ENCODE results near the gene NPR1. TPM values are rescaled to one million over a fixed set of nuclear protein-coding genes. Genes with fewer than 3 reads are reported as not detected.

Gene NPR1
- total RNA-seq, 2 experiments from 2014 or later, result not detected

- POLR2A ChIA-PET, result interaction anchor here (0.6 to 8.3 kb wide), 2 partner anchors 12 to 127 kb away, joined by 7 to 89 read pairs; partner anchors contain the start of gene CHTOP
These were observed 31.7 kb upstream of the NPR1 start for GRCh38 chr1:153646672-153647345.

GRCh38 chr1:153647346-153647714 is 31.2 kb upstream of the NPR1 start:
- H3K36me3 ChIP-seq (ENCODE audit: insufficient read depth, low read length), result peaks cover 51% of the 10 kb centered on the region
- Mint-ChIP-seq H3K27ac (peak overlapping the region; percentile 76), H3K4me3 (peak overlapping the region; percentile 38), H3K36me3 (ENCODE audit: low read depth) (peaks cover 51% of the 10 kb centered on the region), H3K27me3 (no peaks in the 10 kb centered on the region), H3K9me3 (no peaks in the 10 kb centered on the region), H3K4me1 (ENCODE audit: low read depth) (peaks cover 69% of the 10 kb centered on the region)
- H3K27me3 ChIP-seq (ENCODE audit: control insufficient read depth in 1 of 2, insufficient read depth in 2 of 2, low read length in 2 of 2), result no peaks in the 10 kb centered on the region
- H3K4me1 ChIP-seq (ENCODE audit: insufficient read depth, low read length), result peaks cover 41% of the 10 kb centered on the region
- intact Hi-C loops (cut with DNase I, micrococcal nuclease), result no loop called here
- H3K27ac ChIP-seq (ENCODE audit: low read depth in 1 of 2, low read length in 2 of 2), result no peak overlapping the region
- TF ChIP-seq CTCF (IDR thresholded peaks at IDR 0.05), result no peak
- ChIA-PET CTCF (no interaction called here), POLR2A (interaction anchor here (8.3 kb wide), 1 partner anchor 13 kb away, joined by 89 read pairs; the partner anchor contains the start of gene CHTOP)
- H3K9me3 ChIP-seq (ENCODE audit: control insufficient read depth in 1 of 2, insufficient read depth in 1 of 2, low read length in 2 of 2), result no peaks in the 10 kb centered on the region
- ATAC-seq (ENCODE audit: poor library complexity) (no peak), DNase-seq (no peak)
- no peak overlapping the region for H3K4me3 ChIP-seq (ENCODE audit: low read length)

More at GRCh38 chr1:153646672-153647345, 31.7 kb upstream of the NPR1 start:
- Mint-ChIP-seq H3K27me3 (no peaks in the 10 kb centered on the region), H3K4me1 (ENCODE audit: low read depth) (peaks cover 72% of the 10 kb centered on the region), H3K4me3 (no peak overlapping the region), H3K36me3 (ENCODE audit: low read depth) (peaks cover 57% of the 10 kb centered on the region), H3K27ac (peak overlapping the region; percentile 76), H3K9me3 (no peaks in the 10 kb centered on the region)
- peaks cover 46% of the 10 kb centered on the region for H3K4me1 ChIP-seq (ENCODE audit: insufficient read depth, low read length)
- H3K27ac ChIP-seq (ENCODE audit: low read depth in 1 of 2, low read length in 2 of 2), result no peak overlapping the region
- peaks cover 56% of the 10 kb centered on the region for H3K36me3 ChIP-seq (ENCODE audit: insufficient read depth, low read length)
- ATAC-seq (ENCODE audit: poor library complexity) (no peak), DNase-seq (no peak)
- CTCF ChIA-PET, result interaction anchor here (0.6 kb wide), 1 partner anchor 14 kb away, joined by 3 read pairs; no protein-coding TSS in a partner anchor
- no peak for TF ChIP-seq CTCF (IDR thresholded peaks at IDR 0.05)
- no peaks in the 10 kb centered on the region for H3K27me3 ChIP-seq (ENCODE audit: control insufficient read depth in 1 of 2, insufficient read depth in 2 of 2, low read length in 2 of 2)
- no peaks in the 10 kb centered on the region for H3K9me3 ChIP-seq (ENCODE audit: control insufficient read depth in 1 of 2, insufficient read depth in 1 of 2, low read length in 2 of 2)
- intact Hi-C loops (cut with DNase I, micrococcal nuclease), result no loop called here
- H3K4me3 ChIP-seq (ENCODE audit: low read length), result no peak overlapping the region

GRCh38 chr1:153648000-153648643 is 30.4 kb upstream of the NPR1 start:
- DNase-seq (no peak), ATAC-seq (ENCODE audit: poor library complexity) (no peak)
- Mint-ChIP-seq H3K27ac (peak overlapping the region; percentile 76), H3K9me3 (no peaks in the 10 kb centered on the region), H3K4me1 (ENCODE audit: low read depth) (peaks cover 64% of the 10 kb centered on the region), H3K4me3 (peak overlapping the region; percentile 55), H3K27me3 (no peaks in the 10 kb centered on the region), H3K36me3 (ENCODE audit: low read depth) (peaks cover 43% of the 10 kb centered on the region)
- intact Hi-C loops (cut with DNase I, micrococcal nuclease), result loop anchor here in 1 of 2 experiments (2.0 kb wide), 1 partner anchor 13 kb away; the partner anchor contains the start of gene CHTOP
- no peak for TF ChIP-seq CTCF (IDR thresholded peaks at IDR 0.05)
- no peak overlapping the region for H3K27ac ChIP-seq (ENCODE audit: low read depth in 1 of 2, low read length in 2 of 2)
- H3K4me1 ChIP-seq (ENCODE audit: insufficient read depth, low read length), result peaks cover 40% of the 10 kb centered on the region
- no peak overlapping the region for H3K4me3 ChIP-seq (ENCODE audit: low read length)
- CTCF ChIA-PET, result interaction anchor here (1.4 kb wide), 1 partner anchor 115 kb away, joined by 3 read pairs; no protein-coding TSS in a partner anchor
- POLR2A ChIA-PET, result interaction anchor here (1.3 to 8.3 kb wide), 4 partner anchors 8 to 13 kb away, joined by 5 to 89 read pairs (median 10); partner anchors contain the start of genes CHTOP and SNAPIN
- peaks cover 43% of the 10 kb centered on the region for H3K36me3 ChIP-seq (ENCODE audit: insufficient read depth, low read length)
- no peaks in the 10 kb centered on the region for H3K27me3 ChIP-seq (ENCODE audit: control insufficient read depth in 1 of 2, insufficient read depth in 2 of 2, low read length in 2 of 2)
- H3K9me3 ChIP-seq (ENCODE audit: control insufficient read depth in 1 of 2, insufficient read depth in 1 of 2, low read length in 2 of 2), result no peaks in the 10 kb centered on the region

Measured in CD4-positive, alpha-beta T cell (primary cell).